ENCODE measurements around the gene NFAT5. TPM values are rescaled to one million over a fixed set of nuclear protein-coding genes. Genes with fewer than 3 reads are reported as not detected.
"Not testable (repeated sequence)": the region's sequence is repeated elsewhere in the genome, so short reads cannot be mapped to it uniquely, and the experiment has no call there.

NFAT5 gene
- polyA plus RNA-seq (ENCODE audit: insufficient read length in 12 of 12) = 10 to 100 TPM in 11 of 12 donors, not detected in 1; 13.4 to 36.2 (median 17.9) TPM
- long read RNA-seq, donor 1, partial matches to known transcripts = 42 of 101 reads
- long read RNA-seq, donor 1, other reads (novel, unspliced or antisense) = 58 of 101 reads
- long read RNA-seq, donor 2 = 0 reads
- long read RNA-seq, donor 3, partial matches to known transcripts = 7 of 8 reads
- long read RNA-seq, donor 3, other reads (novel, unspliced or antisense) = 0 of 8 reads
- long read RNA-seq, donor 4 = 0 reads
- long read RNA-seq, donor 5, partial matches to known transcripts = 38 of 74 reads
- long read RNA-seq, donor 5, other reads (novel, unspliced or antisense) = 35 of 74 reads
- long read RNA-seq, donor 6, partial matches to known transcripts = 0 of 1 reads
- long read RNA-seq, donor 6, other reads (novel, unspliced or antisense) = 0 of 1 reads
- long read RNA-seq, donor 7 = 0 reads
- long read RNA-seq, donor 8 = 0 reads
- long read RNA-seq, donor 9 = 0 reads
- long read RNA-seq, donor 10, partial matches to known transcripts = 0 of 1 reads
- long read RNA-seq, donor 10, other reads (novel, unspliced or antisense) = 0 of 1 reads
- long read RNA-seq, donor 11, partial matches to known transcripts = 0 of 8 reads
- long read RNA-seq, donor 11, other reads (novel, unspliced or antisense) = 7 of 8 reads

GRCh38 chr16:69565671-69566239 lies at the start of gene NFAT5:
TSS of gene NFAT5 (plus strand) at chr16:69565966. CDS start at chr16:69566302, 336 bp downstream.
- DNase-seq = peak; percentile 82

GRCh38 chr16:69517914-69518313 lies 47.9 kb upstream of the NFAT5 start:
- DNase-seq = not testable (repeated sequence)

GRCh38 chr16:69520413-69520799 lies 45.4 kb upstream of the NFAT5 start:
- DNase-seq = no peak

GRCh38 chr16:69520800-69521602 lies 44.8 kb upstream of the NFAT5 start:
- no peak for DNase-seq

- no peak for DNase-seq
Observed at GRCh38 chr16:69522041-69522578, 43.7 kb upstream of the NFAT5 start.

- DNase-seq = no peak
Observed at GRCh38 chr16:69522732-69523404, 42.9 kb upstream of the NFAT5 start.

- no peak for DNase-seq
Observed at GRCh38 chr16:69523566-69524305, 42.0 kb upstream of the NFAT5 start.

- DNase-seq = no peak
Observed at GRCh38 chr16:69526831-69527655, 38.7 kb upstream of the NFAT5 start.

- DNase-seq = no peak
Observed at GRCh38 chr16:69531988-69532387, 33.8 kb upstream of the NFAT5 start.

GRCh38 chr16:69532641-69533455 lies 32.9 kb upstream of the NFAT5 start:
- DNase-seq = no peak

- no peak for DNase-seq
Observed at GRCh38 chr16:69534720-69535119, 31.0 kb upstream of the NFAT5 start.

- DNase-seq = no peak
Observed at GRCh38 chr16:69535123-69536050, 30.4 kb upstream of the NFAT5 start.

- DNase-seq = no peak
Observed at GRCh38 chr16:69537706-69538080, 28.1 kb upstream of the NFAT5 start.

GRCh38 chr16:69538808-69539207 lies 27.0 kb upstream of the NFAT5 start:
- DNase-seq = no peak

- no peak for DNase-seq
Observed at GRCh38 chr16:69542974-69543373, 22.8 kb upstream of the NFAT5 start.

GRCh38 chr16:69544088-69544487 lies 21.7 kb upstream of the NFAT5 start:
- no peak for DNase-seq

GRCh38 chr16:69546663-69547062 lies 19.1 kb upstream of the NFAT5 start:
- not testable (repeated sequence) for DNase-seq

All from muscle of arm (tissue), 14 donors.